NCI-H2081 (cell line): Measurements from ENCODE around the gene COLGALT1.
A peak's percentile ranks its signal among the peaks of the same experiment; 100 is the strongest.
"Not testable (repeated sequence)": the region's sequence is repeated elsewhere in the genome, so short reads cannot be mapped to it uniquely, and the experiment has no call there.

Source experiments
- DNase-seq, 2 experiments: peaks; one replicate each; lab custom pipeline; 2025; lab: John Stamatoyannopoulos, UW

COLGALT1 gene

DNA sequence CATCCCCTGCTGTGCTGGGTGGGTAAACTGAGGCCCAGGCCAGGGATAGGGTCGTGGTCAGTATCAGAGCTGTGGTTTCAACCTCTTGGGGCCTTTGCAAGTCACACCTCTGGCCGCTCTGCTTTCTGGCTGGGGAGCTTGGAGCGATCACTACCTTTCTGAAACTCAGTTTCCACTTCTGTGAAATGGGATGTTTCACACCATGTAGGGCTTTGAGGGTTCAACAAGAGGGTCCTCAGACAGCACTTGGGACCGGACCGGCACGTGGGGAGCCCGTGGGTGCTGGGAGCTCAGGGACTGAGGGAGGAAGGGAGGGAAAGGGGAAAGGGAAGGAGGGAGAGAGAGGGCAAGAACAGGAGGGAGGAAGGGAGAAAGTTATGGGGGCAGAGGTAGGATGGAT lies 22.9 kb upstream of the COLGALT1 start:
- no peak for DNase-seq

DNA sequence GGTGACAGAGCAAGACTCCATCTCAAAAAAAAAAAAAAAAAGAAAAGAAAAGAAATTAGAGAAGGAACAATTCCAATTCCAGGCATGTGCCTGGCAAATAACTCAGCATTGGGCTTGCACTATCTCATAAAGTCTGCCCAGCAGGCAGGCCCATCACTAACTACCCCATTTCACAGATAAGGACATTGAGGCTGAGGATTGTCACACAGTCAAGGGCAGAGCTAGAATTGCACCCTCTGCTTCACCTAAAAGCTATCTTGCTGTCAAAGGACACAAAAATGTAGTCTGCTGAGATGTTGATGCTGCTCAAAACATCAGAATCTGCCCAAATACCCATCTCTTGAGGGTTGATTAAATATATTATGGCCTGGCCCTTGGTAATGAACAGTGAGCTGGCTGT lies 20.7 kb upstream of the COLGALT1 start:
- no peak for DNase-seq

DNA sequence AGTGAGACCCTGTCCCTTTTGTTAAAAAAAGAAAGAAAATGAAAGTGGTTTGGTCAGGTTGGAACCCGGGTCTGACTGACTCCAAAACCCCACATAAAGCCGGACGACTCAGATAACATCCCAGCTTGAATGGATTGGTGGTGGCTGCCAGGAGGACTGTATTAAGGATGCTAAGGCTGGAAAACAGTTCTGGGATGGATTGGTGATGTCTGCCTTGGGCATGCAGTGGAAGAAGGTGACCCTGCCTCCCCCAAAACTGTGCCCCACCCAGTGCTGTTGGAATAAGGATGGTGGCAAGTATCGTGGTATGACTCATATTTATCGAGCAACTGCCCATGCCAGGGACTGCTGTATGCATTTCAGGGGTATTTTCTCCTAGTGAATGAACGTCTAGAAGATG lies 18.5 kb upstream of the COLGALT1 start:
- no peak for DNase-seq

DNA sequence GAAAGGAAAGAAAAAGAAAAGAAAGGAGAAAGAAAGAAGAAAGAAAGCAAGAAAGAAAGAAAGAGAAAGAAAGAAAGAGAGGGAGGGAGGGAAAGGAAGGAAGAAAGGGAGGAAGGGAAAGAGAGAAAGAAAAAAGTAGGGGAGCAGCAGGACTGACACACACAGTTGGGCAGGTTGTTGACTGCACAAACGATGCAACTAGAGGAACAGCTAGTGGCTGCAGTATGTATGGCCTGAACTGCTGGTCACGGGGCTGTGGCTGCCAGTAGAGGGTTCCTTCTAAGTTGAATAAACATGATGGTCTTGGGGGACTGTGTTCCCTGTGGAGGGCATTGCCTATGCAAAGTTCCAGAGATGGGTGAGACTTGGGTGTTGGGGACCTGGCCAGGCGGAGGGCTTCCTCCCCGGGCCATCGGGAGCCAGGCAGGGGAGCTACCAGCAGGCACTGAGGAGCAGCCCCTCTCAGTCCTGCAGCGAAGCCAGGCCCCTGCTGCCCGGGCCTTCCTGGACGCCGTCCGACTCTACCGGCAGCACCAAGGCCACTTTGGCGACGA lies 16.7 kb upstream of the COLGALT1 start:
- DNase-seq: no peak

DNA sequence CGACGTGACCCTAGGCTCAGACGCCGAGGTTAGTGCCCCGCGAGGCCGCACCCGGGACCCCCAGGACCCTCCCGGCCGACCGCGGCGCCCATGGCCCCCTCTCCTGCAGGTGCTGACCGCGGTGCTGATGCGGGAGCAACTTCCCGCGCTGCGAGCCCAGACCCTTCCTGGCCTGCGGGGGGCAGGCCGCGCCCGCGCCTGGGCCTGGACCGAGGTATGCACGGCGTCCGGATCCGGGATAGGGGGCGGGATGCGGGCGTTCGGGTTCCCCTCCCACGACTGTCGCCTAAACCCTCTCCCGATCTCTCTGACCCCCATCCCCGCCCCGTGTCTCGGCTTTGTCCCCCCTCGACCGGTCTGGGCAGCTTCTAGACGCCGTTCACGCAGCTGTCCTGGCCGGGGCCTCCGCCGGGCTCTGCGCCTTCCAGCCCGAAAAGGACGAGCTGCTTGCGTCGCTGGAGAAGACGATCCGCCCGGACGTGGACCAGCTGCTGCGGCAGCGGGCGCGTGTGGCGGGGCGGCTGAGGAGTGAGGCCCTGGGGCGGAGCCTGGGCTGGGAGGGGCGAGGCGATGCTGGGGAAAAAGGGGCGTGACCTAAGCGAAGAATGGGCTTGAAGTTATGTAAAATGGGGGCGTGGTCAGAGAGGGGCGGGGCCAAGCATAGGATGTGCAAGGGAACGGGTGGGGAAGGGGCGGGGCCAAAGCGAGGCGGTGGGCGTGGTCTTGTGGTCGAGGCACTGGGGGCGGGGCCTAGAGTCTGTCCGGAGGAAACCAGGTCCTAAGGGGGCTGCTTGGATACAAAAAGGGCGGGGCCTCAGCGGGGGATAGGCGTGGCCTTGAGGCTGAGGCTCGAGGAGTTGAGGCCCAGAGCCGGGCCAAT lies 16.0 kb upstream of the COLGALT1 start:
- DNase-seq: peak; percentile 79 to 91

DNA sequence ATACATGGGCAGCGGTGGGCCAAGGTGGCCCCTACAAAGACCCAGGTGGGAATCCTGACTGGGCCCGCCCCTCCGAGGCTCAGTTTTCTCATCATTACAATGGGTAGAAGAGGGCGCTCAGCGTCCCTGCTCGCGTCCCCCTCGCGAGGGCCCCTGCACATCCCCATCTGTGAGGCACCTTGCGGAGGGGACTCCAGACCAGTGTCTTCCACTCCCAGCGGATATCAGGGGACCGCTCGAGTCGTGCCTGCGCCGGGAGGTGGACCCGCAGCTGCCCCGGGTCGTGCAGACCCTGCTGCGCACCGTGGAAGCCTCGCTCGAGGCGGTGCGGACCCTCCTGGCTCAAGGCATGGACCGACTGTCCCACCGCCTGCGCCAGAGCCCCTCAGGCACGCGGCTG lies 15.3 kb upstream of the COLGALT1 start:
- no peak for DNase-seq

DNA sequence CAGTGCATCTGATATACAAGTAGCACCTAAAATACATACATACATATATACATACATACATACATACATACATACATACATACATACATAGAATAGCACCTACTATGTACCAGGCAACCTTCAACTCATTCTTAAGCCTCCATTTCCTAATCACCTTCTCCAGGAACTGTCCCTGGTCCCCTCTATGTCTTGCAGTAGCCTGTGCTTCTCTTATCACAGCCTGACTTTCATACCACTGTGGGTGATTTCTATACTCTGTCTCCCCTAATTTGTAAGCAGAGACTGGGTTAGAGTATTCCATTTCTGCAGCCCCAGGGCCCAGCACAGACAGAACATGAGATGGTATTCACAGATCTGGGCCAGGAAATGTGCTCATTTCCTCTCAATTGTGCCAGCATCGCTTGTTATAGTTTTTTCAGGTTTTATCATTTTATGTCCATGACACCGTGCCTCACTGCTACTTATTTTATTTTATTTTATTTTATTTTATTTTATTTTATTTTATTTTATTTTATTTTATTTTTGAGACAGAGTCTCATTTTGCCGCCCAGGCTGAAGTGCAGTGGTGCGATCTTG lies 14.2 kb upstream of the COLGALT1 start:
- DNase-seq: no peak

DNA sequence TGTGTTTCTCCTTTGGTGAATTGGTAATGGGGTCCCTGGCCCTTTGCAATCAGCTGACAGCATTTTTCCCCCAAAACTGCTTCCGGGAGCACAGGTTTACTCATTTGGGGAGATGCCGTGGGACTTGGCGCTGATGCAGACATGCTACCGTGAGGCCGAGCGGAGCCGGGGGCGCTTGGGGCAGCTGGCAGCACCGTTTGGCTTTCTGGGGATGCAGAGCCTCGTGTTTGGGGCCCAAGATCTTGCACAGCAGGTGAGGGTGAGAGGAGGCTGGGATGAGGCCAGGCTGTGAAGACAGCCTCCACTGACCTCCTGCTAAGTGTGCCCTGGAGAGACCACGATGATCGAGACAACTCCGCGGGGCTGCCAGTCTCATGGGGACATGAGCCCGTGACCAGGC lies 13.4 kb upstream of the COLGALT1 start:
- no peak for DNase-seq

DNA sequence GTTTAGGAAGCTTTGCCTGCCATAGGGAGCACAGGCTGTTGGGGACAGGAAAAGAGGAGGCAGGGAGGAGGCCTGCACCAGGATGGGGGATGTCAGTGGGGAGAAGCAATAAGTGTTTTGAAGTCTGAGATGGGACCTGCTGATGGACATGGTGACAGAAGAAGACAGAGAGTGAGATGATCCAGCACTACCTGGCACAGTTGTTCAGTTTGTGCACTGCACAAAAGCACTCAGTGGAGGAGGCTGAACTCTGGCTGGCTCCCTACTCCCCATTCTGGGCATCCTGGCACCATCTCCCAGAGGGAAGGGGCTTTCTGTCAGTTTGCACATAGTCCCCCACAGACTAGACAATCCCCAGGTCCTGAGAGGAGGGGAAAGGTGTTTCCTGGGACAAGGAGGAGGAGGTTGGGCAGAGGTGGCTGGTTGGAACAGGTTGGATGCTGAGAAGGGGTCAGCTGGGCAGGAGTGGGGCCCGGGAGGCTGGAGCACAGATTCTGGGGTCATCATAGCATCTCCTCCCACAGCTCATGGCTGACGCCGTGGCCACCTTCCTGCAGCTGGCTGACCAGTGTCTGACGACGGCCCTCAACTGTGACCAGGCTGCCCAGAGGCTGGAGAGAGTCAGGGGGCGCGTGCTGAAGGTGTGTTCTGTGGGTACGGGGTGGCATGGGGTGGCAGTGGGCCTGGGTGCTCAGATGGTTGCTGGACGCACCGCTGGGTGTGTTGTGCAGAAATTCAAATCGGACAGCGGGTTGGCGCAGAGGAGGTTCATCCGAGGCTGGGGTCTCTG lies 12.5 kb upstream of the COLGALT1 start:
- DNase-seq: no peak

DNA sequence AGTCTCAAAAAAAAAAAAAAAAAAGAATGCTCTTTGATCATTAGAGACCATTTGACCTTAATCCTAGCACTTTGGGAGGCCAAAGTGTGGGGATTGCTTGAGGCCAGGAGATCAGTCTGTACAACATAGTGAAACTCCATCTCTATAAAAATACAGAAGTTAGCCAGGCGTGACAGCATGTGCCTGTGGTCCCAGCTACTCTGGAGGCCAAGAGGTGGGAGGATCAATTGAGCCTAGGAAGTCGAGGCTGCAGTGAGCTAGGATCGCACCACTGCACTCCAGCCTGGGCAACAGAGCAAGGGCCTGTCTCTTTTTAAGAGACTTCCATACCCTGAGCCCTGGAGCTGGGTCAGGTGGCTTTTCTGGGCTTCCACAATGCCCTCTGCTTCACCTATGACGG lies 11.5 kb upstream of the COLGALT1 start:
- no peak for DNase-seq

DNA sequence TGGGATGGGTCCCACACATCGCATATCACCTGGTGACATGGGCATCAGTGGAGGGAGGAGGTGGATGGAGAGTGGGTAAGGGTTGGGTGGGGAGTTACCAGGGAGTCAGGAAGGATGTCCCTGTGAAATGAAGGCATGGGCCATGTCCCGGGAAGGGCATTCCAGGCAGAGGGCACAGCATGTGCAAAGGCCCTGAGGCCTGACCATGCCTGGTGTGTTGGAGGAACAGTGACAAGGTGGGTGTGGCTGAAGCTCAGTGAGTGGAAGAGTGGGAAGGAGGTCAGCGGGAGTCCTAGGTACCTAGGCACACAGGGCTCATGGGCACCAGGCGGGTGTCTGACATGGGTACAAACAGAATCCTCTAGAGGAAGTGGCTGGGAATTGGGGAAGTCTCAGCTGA lies 11.0 kb upstream of the COLGALT1 start:
- DNase-seq: no peak

DNA sequence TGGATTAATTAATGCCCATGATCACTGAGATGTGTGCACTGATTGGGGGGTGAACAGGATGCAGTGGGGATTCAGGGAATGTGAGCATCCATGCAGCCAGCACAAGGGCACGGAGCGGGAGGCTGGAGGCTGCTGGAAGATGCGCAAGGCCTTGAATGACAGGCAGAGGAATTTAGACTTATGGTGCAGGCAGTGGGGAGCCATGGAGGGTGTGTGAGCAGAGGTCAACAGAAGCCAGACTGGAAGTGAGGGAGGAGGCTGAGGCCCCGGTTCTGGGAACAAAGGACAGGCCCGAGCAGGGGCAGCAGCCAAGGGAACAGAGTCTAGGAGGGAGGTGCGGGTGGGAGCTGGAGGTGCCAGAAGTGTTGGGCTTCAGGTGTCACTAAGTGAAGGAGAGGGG lies 7.3 kb upstream of the COLGALT1 start:
- no peak for DNase-seq

DNA sequence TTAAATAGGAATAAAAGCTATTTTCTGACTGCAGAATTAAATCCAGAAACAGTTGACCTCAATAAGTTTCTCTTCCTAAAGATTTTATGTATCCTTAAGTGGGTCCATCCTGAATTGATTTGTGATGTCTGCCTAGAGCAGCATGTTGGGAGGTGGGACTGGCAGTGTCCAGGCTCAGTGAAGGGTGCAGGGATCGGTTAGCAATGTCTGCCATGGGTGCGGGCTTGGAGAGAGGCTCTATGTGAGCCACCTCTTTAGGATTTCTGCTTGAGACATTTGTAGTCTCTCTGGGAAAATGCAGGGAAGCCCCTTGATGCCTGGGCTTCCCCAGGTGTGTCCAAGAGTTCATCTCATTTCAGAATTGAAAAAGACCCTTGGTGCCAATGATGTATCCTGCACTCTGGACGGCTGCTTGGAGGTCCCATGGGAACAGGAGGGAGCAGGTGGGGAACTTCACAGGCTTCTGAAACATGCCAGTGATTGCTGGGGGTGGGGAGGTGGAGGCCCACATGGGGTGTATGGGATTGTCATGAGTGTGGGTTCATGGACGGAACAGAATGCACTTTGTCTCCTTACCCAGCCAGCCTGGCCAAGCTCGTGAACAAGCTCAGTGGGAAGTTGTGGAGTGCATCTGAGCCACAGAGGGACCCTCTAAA lies 6.2 kb upstream of the COLGALT1 start:
- no peak for DNase-seq

DNA sequence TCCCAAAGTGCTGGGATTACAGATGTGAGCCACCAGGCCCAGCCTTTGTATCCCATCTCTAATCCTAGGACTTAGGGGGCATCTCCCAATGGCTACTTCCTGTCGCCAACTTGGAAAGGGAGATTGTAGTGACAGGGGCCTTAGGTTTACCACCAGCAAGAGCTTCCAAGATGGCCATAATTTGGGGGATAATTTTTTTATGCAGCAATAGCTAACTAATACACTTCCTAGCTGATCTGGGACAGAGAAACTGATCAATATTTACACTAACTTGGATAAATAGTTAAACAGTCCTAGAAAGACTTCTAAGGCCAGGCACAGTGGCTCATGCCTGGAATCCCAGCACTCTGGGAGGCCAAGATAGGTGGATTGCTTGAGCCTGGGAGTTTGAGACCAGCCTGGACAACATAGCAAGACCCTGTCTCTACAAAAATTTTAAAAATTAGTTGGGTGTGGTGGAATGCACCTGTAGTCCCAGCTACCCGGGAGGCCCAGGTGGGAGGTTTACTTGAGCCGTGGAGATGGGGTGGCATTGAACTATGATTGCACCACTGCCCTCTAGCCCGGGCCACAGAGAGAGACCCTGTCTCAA lies 5.3 kb upstream of the COLGALT1 start:
- no peak for DNase-seq

DNA sequence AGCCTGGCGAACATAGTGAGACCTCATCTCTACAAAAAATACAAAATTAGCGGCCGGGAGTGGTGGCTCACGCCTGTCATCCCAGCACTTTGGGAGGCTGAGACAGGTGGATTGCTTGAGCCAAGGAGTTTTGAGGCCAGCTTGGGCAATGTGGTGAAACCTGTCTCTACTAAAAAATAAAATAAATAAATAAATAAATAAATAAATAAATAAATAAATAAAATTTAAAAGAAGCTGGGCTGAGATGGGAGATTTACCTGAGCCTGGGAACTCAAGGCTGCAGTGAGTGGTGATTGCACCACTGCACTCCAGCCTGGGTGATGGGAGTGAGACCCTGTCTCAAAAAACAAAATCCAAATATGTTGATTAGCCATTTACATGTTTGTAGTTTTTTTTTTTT lies 2.7 kb upstream of the COLGALT1 start:
- DNase-seq: not testable (repeated sequence)

DNA sequence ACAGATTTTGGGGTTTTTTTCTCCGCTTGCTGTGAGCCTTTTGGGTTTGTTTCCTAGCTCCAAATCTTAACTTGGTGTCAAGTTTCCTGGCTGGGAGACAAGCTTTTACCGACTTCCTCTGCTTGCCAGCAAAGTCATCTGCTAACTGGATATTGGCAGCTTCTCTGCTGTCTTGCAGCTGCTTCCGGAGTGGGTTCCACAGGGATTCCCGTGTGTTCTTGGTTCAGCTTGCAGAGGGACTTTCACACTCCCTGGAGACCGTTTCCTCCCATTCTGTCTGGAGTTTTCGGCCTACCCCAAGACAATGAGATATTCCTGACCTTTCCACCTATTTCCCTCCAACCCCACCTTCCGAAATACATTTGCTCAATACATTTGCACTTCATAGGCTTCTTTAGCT lies 2.2 kb upstream of the COLGALT1 start:
- peak; percentile 18 to 60 for DNase-seq

DNA sequence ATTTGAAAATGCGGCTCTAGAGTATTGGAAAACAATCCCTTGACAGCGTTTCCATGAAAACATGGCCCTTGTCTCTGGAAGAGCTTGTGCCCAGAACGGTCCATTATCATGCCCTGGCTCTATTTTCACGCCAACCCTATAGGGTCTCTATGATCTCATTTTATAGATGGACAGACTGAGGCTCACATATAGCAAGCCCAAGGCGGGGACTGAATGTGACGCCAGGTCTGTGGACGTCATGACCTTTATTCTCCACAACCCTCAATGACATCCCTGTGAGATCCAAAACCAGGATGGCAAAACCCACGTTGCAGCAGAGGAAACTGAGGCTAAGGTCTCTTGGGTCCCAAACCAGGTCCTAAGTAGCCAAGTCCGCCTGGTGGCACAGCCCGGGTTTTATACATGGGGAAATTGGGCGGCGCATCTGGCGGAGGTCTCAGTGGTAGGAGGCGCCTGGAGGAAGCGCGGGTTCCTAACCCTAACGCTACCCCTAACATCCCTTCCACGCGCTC lies 425 bp upstream of the COLGALT1 start:
- DNase-seq: no peak

DNA sequence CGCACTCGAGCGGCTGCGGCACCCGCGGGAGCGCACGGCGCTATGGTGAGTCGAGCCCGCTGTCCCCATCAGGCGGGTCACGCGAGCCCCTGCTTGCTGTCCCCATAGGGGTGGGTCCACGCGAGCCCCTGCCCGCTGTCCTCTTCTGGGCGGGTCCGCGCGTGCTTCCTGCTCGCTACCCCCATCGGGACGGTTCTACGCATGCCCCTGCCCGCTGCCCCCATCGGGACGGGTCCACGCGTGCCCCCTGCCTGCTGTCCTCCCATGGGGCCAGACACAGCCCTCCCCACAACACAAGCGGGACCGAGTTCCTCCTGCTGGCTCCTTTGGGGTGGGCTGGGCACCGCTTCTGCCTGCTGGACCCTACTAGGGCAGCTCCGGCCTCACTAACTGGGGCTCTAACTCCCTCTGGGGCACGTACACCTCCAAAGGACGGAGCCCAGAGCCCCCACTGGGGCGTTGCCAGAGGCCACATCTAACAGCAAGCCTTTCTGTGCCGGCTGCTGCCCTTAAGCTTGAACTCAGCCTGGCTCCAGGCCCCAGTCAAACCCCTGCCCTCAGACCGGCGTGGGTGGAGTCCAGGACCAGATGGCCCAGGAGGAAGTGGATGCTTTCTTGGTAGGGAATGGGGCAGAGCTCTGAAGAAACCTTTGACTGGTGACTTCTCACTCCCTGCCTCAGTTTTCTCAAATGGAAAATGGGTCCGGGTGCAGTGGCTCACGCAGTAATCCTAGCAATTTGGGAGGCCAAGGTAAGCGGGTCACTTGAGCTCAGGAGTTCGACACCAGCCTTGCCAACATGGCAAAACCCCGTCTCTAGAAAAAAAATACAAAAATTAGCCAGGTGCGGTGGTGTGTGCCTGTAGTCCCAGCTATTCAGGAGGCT lies 722 bp downstream of the COLGALT1 start:
- peak in 1 of 2 experiments; percentile 46 for DNase-seq

DNA sequence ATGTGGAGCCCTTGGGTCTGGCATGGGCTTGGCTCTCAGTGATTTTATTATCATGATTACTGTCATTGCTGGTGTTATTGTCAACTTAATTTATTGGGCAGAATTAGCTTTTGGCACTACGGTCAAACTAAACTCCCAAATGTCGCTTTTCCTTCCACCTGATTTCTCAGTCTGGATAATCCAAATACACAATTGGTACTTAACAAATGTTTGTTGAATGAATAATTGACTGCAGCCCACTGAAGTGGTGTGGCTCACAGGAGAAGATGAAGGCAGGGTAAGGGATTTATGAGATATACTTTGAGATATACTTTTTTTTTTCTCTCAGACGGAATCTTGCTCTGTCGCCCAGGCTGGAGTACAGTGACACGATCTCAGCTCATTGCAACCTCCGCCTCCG lies 1.5 kb downstream of the COLGALT1 start:
- no peak for DNase-seq

DNA sequence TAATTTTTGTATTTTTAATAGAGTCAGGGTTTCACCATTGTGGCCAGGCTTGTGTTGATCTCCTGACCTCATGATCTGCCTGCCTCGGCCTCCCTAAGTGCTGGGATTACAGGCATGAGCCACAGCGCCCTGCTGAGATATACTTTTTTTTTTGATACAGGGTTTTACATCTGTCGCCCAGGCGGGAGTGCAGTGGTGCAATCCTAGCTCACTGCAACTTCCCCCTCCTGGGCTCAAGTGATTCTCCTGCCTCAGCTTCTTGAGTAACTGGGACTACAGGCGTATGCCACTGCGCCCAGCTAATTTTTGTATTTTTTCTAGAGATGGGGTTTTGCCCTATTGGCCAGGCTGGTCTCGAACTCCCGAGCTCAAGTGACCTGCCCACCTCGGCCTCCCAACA lies 2.0 kb downstream of the COLGALT1 start:
- DNase-seq: no peak

DNA sequence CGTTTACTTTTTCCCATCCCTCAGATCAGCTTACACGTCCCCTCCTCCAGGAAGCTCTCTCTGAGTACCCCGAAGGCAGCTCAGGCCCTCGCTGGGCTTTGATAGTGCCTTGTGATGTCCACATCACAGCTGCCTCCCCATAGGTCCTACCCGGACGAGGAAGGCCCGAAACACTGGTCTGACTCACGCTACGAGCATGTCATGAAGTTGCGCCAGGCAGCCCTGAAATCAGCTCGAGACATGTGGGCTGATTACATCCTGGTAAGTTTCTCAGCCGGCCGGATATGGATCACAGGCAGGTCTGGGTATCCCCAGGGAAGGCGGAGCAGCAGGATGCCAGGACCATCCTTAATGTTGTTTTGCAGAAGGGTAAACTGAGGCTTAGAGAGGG lies 4.8 kb downstream of the COLGALT1 start:
- DNase-seq: no peak
